ENCODE data around the gene NXT2.
"Not testable (repeated sequence)": the region's sequence is repeated elsewhere in the genome, so short reads cannot be mapped to it uniquely, and the experiment has no call there.

The NXT2 gene

DNA sequence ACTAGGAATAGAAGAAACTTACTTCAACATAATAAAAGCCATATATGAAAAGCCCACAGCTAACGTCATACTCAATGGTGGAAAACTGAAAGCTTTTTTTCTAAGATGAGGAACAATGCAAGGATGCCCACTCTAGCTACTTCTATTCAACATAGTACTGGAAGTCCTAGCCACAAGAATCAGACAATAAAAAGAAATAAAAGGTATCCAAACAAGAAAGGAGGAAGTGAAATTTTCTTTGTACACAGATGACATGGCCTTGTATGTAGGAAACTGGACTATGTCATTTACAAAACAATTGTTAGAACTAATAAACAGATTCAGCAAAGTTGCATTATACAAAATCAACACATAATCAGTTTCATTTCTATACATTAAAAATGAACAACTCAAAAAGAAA is 25.5 kb upstream of the NXT2 start:
- DNase-seq (ENCODE audit: low read depth in 2 of 2), result no peak
- TF ChIP-seq, protein P1, sequence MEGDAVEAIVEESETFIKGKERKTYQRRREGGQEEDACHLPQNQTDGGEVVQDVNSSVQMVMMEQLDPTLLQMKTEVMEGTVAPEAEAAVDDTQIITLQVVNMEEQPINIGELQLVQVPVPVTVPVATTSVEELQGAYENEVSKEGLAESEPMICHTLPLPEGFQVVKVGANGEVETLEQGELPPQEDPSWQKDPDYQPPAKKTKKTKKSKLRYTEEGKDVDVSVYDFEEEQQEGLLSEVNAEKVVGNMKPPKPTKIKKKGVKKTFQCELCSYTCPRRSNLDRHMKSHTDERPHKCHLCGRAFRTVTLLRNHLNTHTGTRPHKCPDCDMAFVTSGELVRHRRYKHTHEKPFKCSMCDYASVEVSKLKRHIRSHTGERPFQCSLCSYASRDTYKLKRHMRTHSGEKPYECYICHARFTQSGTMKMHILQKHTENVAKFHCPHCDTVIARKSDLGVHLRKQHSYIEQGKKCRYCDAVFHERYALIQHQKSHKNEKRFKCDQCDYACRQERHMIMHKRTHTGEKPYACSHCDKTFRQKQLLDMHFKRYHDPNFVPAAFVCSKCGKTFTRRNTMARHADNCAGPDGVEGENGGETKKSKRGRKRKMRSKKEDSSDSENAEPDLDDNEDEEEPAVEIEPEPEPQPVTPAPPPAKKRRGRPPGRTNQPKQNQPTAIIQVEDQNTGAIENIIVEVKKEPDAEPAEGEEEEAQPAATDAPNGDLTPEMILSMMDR (IDR thresholded peaks at IDR 0.05; ENCODE audit: low read depth, low read length), result no peak
- no peak overlapping the region for H3K4me3 ChIP-seq (replicated peaks in 1 of 2; ENCODE audit: low read depth in 2 of 2, low read length in 2 of 2)

DNA sequence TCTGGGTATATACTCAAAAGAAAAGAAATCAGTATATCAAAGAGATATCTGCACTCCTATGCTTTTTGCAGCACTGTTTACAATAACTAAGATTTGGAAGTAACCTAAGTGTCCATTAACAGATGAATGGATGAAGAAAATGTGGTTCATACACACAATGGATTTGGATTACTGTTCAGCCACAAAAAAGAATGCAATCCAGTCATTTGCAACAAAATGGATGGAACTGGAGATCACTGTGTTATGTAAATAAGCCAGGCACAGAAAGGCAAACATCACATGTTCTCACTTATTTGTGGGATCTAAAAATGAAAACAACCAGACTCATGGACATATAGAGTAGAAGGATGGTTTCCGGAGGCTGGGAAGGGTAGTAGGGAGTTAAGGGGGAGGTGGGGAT is 17.6 kb upstream of the NXT2 start:
- no peak for DNase-seq (ENCODE audit: low read depth in 2 of 2)
- TF ChIP-seq, protein P1 (IDR thresholded peaks at IDR 0.05; ENCODE audit: low read depth, low read length), result no peak
- no peak overlapping the region for H3K4me3 ChIP-seq (replicated peaks in 1 of 2; ENCODE audit: low read depth in 2 of 2, low read length in 2 of 2)

DNA sequence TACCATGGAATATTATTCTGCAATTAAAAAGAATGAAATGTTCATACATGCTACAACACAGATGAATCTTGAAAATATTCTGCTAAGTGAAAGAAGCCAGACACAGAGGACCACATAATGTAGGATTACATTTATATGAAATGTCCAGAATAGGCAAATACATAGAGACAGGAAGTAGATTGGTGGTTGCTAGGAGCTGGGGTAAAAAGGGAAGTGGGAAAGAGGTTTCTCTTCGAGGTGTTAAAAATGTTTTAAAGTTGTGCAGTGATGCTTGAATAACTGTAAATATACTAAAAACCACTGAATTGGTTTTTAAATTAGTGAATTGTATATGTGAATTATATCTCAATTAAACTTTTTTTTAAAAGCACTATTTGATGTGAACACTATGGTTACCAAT is 3.6 kb upstream of the NXT2 start:
- DNase-seq (ENCODE audit: low read depth in 2 of 2), result no peak
- TF ChIP-seq, protein P1 (IDR thresholded peaks at IDR 0.05; ENCODE audit: low read depth, low read length), result no peak
- H3K4me3 ChIP-seq (replicated peaks in 1 of 2; ENCODE audit: low read depth in 2 of 2, low read length in 2 of 2), result no peak overlapping the region

DNA sequence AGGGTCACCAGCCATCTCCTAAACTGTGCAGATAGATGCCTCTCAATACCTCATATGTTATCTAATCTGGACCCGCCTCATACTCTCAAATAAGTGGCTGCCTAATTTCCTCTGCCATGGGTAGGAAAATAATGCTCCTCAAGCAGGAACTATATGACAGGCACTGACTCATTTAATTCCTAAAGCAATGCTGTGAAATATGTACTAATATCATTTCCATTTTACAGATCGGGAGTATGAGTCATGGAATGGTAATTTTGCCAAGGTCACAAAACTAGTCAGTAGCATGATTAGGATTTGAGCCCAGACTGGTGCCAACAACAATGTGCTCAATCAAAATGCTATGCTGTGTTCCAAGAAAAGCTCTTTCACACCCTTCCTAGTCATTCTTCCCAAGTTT is 3.0 kb upstream of the NXT2 start:
- DNase-seq (ENCODE audit: low read depth in 2 of 2), result peak; percentile 39 to 48
- no peak overlapping the region for H3K4me3 ChIP-seq (replicated peaks in 1 of 2; ENCODE audit: low read depth in 2 of 2, low read length in 2 of 2)
- TF ChIP-seq, protein P1 (IDR thresholded peaks at IDR 0.05; ENCODE audit: low read depth, low read length), result no peak

DNA sequence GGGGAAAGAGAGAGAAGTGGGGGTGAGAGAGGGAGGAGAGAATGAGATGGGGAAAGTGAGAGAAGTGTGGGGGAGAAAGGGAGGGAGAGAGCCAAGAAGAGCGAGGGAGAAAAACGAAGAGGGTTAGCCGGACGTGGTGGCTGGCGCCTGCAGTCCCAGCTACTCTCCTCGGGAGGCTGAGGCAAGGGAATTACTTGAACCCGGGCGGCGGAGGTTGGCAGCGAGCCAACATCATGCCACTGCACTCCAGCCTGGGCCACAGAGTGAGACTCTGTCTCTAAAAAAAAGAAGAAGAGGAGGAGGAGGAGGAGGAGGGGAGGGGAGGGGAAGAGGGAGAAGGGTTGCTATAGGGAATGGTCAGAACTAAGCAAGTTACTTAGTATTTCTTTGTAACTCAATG is 1.7 kb upstream of the NXT2 start:
- TF ChIP-seq, protein P1 (IDR thresholded peaks at IDR 0.05; ENCODE audit: low read depth, low read length), result no peak
- H3K4me3 ChIP-seq (replicated peaks in 1 of 2; ENCODE audit: low read depth in 2 of 2, low read length in 2 of 2), result no peak overlapping the region
- no peak for DNase-seq (ENCODE audit: low read depth in 2 of 2)

DNA sequence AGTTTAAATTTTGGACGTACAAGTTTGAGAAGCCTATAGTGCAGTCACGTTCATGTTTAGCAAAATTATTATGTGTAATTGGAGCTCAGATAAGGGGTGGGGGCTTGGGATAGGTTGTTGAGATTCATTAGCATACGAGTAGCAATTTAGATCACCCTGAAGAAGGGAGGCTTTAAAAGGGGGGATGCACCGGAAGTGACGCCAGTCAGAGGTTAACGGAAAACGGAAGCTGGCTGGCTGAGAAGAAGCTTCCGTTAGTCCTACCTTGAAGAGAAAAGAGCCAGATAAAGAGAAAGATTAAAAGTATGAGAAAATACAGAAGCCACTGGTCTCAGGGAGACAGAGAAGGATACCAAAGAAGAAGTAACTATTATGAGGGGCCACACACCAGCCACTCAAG is 1.1 kb upstream of the NXT2 start:
- no peak for DNase-seq (ENCODE audit: low read depth in 2 of 2)
- no peak overlapping the region for H3K4me3 ChIP-seq (replicated peaks in 1 of 2; ENCODE audit: low read depth in 2 of 2, low read length in 2 of 2)
- TF ChIP-seq, protein P1 (IDR thresholded peaks at IDR 0.05; ENCODE audit: low read depth, low read length), result no peak

DNA sequence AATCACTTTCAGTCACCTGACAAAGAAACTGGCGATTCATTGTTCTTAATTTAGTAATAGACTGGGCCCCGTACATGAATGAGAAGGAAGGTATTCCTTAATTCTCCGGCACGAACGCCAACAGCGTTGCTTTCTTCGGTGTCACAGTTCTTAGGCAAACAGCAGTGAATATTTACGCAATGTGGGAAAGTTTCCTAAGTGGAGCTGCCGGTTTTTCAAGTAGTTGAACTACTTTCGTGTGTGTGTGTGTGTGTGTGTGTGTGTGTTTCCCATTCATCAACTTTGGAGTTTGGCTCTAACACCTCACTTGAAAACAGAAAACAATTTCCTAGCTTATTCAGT is 651 bp downstream of the NXT2 start:
- peak; percentile 78 to 89 for DNase-seq (ENCODE audit: low read depth in 2 of 2)
- H3K4me3 ChIP-seq (replicated peaks in 1 of 2; ENCODE audit: low read depth in 2 of 2, low read length in 2 of 2), result peak overlapping the region; percentile 54 to 70
- TF ChIP-seq, protein P1 (IDR thresholded peaks at IDR 0.05; ENCODE audit: low read depth, low read length), result no peak

DNA sequence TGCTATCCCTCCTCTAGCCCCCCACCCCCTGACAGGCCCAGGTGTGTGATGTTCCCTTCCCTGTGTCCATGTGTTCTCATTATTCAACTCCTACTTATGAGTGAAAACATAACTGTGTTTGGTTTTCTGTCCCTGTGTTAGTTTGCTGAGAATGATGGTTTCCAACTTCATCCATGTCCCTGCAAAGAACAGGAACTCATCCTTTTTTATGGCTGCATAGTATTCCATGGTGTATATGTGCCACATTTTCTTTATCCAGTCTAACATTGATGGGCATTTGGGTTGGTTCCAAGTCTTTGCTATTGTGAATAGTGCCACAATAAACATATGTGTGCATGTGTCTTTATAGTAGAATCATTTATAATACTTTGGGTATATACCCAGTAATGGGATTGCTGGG is 2.4 kb downstream of the NXT2 start:
- DNase-seq (ENCODE audit: low read depth in 2 of 2); H3K4me3 ChIP-seq (replicated peaks in 1 of 2; ENCODE audit: low read depth in 2 of 2, low read length in 2 of 2): not testable (repeated sequence)

Measured in cardiac fibroblast (primary cell).